Activated T-helper 2 cell treated with anti-CD3 and anti-CD28 coated beads, Interferon-gamma antibody, Interleukin-2, Interleukin-4, amounts not matched to agents 10 μg/mL and 5 μg/mL and 100 μg/mL, durations not matched to agents 14 hours and 24 hours and 36 hours (primary cell): ENCODE results near the gene CCSER2. TPM values are rescaled to one million over a fixed set of nuclear protein-coding genes. Genes with fewer than 3 reads are reported as not detected.

Experiments
- DNase-seq: peaks from one replicate; pipeline ENCODE4 v3.0.0; 2021; ENCODE audit warnings: low spot score
- H3K27ac Mint-ChIP-seq: one replicate; pipeline ENCODE4 v1.8.0; 2021; ENCODE audit warnings: mixed read lengths
- H3K27me3 Mint-ChIP-seq: one replicate; pipeline ENCODE4 v1.8.0; 2021; ENCODE audit warnings: low read depth, mixed read lengths
- H3K36me3 Mint-ChIP-seq: one replicate; pipeline ENCODE4 v1.8.0; 2021; ENCODE audit warnings: low read depth, mixed read lengths
- H3K4me1 Mint-ChIP-seq: one replicate; pipeline ENCODE4 v1.8.0; 2021; ENCODE audit warnings: low read depth, mixed read lengths
- H3K4me3 Mint-ChIP-seq: one replicate; pipeline ENCODE4 v1.8.0; 2021; ENCODE audit warnings: low read depth, mild to moderate bottlenecking, moderate library complexity, mixed read lengths
- H3K9me3 Mint-ChIP-seq: one replicate; pipeline ENCODE4 v1.8.0; 2021; ENCODE audit warnings: mixed read lengths
- intact Hi-C: fragments of 100-400 bp; cut with micrococcal nuclease; formaldehyde crosslinking; loops from one replicate; pipeline ENCODE4 v1.15.1; 2023
- total RNA-seq: library from RNA; stranded (reverse); gene quantifications from 2 replicates; pipeline ENCODE4 v1.2.3, GENCODE V29; 2022

The CCSER2 gene
- total RNA-seq, 1 donor from 2014 or later = 41.4 TPM

DNA sequence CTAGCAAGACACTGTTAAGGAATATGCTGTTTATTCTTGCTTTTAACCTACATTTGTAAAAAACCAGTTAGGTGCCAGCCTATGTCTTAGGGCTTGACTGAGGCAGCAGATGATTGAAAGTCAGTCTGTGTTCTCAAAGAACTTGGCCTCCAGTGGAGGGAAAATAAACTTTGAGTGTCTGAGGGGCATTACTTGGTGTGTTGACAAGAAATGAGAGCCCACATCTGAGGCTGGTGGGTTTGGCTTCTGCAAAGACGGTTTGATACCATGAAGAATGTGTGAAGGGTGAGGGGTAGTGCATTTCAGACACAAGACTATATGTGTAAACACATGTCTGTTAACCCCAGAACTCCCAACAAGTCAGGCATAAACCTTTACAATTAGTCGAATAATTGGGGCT, 28.5 kb downstream of the CCSER2 start:
- H3K27me3 Mint-ChIP-seq = no peaks in the 10 kb centered on the region
- peaks cover 47% of the 10 kb centered on the region for H3K4me1 Mint-ChIP-seq
- no peak overlapping the region for H3K27ac Mint-ChIP-seq
- no peak overlapping the region for H3K4me3 Mint-ChIP-seq
- no peak for DNase-seq
- peaks cover under 1% of the 10 kb centered on the region for H3K36me3 Mint-ChIP-seq
- no peaks in the 10 kb centered on the region for H3K9me3 Mint-ChIP-seq
- intact Hi-C loops = no loop called here

DNA sequence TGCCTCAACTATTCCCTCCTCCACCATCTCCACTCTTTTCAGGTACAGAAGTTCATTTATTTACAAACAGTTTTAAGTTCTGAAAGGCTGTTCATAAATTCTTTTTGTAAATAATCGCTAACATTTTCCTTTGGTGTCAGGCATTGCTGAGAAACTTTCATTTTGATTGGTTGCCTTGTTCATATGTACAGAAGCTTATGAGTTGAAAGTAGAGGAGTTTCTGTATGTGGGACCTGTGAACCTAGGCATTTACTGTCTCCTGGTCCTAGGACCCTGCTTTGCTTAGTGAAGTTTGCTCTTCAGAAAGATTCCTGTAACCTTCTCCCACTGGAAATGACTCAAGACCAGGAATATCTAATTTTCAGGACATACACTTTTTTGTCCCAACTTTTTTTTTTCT, 30.4 kb downstream of the CCSER2 start:
- Mint-ChIP-seq H3K27me3 (no peaks in the 10 kb centered on the region), H3K4me1 (peaks cover 49% of the 10 kb centered on the region), H3K4me3 (no peak overlapping the region), H3K36me3 (peaks cover 4% of the 10 kb centered on the region), H3K27ac (no peak overlapping the region), H3K9me3 (no peaks in the 10 kb centered on the region)
- intact Hi-C loops = no loop called here
- DNase-seq = no peak

DNA sequence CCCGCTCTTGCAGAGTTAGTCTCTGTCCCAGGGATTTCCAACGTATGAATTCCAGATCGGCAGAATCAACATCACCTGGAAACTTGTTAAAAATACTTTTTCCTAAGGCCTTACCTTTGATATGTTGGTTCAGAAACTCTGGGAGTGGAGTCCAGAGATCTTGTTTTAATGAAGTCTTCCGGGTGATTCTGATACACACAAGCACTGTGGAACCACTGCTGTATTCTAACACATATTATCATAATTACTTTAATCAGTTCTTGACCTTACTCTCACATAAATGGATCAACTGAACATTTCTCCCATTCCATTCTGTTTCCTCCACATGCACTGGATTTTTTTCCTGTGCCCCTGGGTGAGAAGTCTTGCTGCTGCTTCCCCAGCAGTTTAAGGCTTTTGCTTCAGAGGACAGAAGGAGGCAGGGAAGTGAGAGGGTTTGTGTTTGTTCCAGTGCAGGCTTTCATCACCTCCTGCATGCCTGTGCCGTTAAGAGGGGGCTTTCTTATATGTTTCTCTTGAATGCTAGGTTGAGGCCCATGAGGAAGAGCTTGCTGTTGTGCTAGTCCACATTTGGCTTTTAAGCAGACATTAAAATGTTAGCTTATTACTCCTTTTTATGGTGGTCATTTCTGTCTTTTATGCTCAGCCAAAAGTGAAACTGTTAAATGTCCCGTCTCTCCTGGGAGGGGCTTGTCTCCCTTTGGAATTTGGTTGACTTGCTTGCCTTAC, 32.4 kb downstream of the CCSER2 start:
- no peaks in the 10 kb centered on the region for H3K9me3 Mint-ChIP-seq
- no peaks in the 10 kb centered on the region for H3K27me3 Mint-ChIP-seq
- H3K27ac Mint-ChIP-seq = no peak overlapping the region
- H3K36me3 Mint-ChIP-seq = peaks cover 4% of the 10 kb centered on the region
- H3K4me3 Mint-ChIP-seq = no peak overlapping the region
- peaks cover 36% of the 10 kb centered on the region for H3K4me1 Mint-ChIP-seq
- DNase-seq = no peak
- intact Hi-C loops = no loop called here

DNA sequence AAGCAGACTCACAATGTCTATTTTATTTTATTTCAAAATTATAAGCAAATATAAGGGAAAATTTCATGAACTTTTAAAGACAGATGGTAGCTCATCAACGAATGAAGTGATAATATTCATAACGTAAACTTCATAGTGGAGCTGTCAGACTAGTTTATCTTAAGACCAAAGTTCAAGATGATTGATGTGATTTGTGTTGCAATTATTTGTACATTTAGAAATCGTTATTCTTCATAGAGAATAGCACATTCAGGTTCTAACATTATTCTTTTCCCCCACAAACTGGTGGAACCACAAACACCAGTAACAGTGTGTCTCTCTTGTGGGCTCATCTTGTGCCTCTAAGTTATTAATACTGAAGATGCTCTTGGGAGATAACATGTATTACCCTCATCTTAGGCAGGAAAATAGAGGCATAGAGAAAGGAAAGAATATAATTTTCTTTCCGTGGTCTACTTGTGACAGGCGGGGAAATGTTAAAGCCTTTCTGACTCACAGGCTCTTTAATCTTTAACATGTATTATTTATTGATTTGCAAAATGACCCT, 37.0 kb downstream of the CCSER2 start:
- no peak overlapping the region for H3K4me3 Mint-ChIP-seq
- no peak overlapping the region for H3K27ac Mint-ChIP-seq
- H3K36me3 Mint-ChIP-seq = peaks cover 10% of the 10 kb centered on the region
- intact Hi-C loops = no loop called here
- no peaks in the 10 kb centered on the region for H3K27me3 Mint-ChIP-seq
- no peak for DNase-seq
- H3K9me3 Mint-ChIP-seq = no peaks in the 10 kb centered on the region
- peaks cover 19% of the 10 kb centered on the region for H3K4me1 Mint-ChIP-seq

DNA sequence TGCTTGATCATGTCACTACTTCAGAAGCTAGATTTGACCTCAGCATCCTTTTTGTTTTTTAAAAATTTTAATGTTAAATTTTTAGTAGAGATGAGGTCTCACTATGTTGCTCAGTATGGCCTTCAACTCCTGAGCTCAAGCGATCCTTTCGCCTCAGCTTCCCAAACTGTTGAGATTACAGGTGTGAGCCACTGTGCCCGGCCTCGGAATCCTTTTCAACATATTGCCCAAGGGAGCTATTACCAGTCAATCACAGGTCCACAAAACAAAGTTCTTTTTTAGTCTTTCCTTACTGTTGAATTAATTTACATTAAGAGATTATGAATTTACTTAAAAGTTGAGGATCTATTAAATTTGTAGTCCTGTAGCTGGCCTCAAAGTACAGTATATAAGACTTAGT, 37.7 kb downstream of the CCSER2 start:
- Mint-ChIP-seq H3K9me3 (no peaks in the 10 kb centered on the region), H3K27ac (no peak overlapping the region), H3K27me3 (no peaks in the 10 kb centered on the region), H3K36me3 (peaks cover 12% of the 10 kb centered on the region), H3K4me1 (peaks cover 18% of the 10 kb centered on the region), H3K4me3 (no peak overlapping the region)
- no peak for DNase-seq
- intact Hi-C loops = no loop called here

DNA sequence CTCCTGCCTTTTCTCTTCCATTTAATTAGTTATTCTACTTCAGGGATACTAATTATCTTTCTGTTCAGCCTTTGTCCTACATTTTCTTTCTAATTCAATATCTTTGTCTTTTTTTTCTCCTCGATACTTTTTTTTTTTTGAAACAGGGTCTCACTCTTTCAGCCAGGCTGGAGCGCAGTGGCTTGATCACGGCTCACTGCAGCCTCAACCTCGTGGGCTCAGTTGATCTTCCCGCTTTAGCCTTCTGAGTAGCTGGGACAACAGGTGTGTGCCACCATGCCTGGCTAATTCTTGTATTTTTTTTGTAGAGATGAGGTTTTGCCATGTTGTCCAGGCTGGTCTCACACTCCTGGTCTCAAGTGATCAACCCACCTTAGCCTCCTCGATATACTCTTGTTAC, 38.9 kb downstream of the CCSER2 start:
- H3K36me3 Mint-ChIP-seq = peaks cover 20% of the 10 kb centered on the region
- DNase-seq = no peak
- no peaks in the 10 kb centered on the region for H3K9me3 Mint-ChIP-seq
- H3K27me3 Mint-ChIP-seq = no peaks in the 10 kb centered on the region
- H3K27ac Mint-ChIP-seq = no peak overlapping the region
- no peak overlapping the region for H3K4me3 Mint-ChIP-seq
- intact Hi-C loops = no loop called here
- H3K4me1 Mint-ChIP-seq = peaks cover 22% of the 10 kb centered on the region

DNA sequence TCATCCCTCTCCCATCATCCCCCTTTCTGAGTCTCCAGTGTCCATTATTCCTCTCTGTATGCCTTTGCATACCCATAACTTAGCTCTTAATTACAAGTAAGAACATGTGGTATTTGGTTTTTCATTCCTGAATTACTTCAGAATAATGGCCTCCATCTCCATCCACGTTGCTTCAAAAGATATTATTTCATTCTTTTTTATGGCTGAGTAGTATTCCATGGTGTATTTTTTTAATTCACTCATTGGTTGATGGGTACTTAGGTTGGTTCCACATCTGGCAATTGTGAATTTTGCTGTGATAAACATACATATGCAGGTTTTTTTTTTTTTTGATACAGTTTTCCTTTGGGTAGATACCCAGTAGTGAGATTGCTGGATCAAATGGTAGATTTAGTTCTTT, 40.4 kb downstream of the CCSER2 start:
- DNase-seq = no peak
- H3K36me3 Mint-ChIP-seq = peaks cover 27% of the 10 kb centered on the region
- no peak overlapping the region for H3K27ac Mint-ChIP-seq
- H3K27me3 Mint-ChIP-seq = no peaks in the 10 kb centered on the region
- peaks cover 20% of the 10 kb centered on the region for H3K4me1 Mint-ChIP-seq
- H3K9me3 Mint-ChIP-seq = no peaks in the 10 kb centered on the region
- H3K4me3 Mint-ChIP-seq = no peak overlapping the region
- intact Hi-C loops = no loop called here

DNA sequence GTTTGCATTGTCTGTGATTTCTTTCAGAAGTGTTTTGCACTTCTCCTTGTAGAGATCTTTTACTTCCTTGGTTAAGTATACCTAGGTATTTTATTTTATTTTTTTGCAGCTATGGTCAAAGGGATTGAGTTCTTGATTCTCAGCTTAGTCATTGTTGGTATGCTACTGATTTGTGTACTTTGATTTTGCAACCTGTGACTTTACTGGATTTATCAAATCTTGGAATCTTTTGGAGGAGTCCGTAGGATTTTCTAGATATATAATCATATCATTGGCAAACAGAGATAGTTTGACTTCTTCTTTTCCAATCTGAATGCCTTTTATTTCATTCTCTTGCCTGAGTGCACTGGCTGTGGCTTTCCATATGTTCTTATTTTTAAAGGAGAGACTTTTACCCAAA, 41.9 kb downstream of the CCSER2 start:
- Mint-ChIP-seq H3K36me3 (peaks cover 33% of the 10 kb centered on the region), H3K4me3 (no peak overlapping the region), H3K27me3 (no peaks in the 10 kb centered on the region), H3K27ac (no peak overlapping the region), H3K4me1 (peaks cover 22% of the 10 kb centered on the region), H3K9me3 (no peaks in the 10 kb centered on the region)
- DNase-seq = no peak
- intact Hi-C loops = no loop called here

DNA sequence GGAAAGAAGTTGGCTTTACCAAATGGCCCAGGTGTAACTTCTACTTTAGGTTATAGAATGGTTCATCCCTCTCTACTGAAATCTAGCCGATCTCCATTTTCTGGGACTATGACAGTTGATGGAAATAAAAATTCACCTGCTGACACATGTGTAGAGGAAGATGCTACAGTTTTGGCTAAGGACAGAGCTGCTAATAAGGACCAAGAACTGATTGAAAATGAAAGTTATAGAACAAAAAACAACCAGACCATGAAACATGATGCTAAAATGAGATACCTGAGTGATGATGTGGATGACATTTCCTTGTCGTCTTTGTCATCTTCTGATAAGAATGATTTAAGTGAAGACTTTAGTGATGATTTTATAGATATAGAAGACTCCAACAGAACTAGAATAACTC, 43.6 kb downstream of the CCSER2 start:
- Mint-ChIP-seq H3K4me1 (peaks cover 26% of the 10 kb centered on the region), H3K9me3 (no peaks in the 10 kb centered on the region), H3K4me3 (no peak overlapping the region), H3K27ac (peak overlapping the region; percentile 34), H3K27me3 (no peaks in the 10 kb centered on the region), H3K36me3 (peaks cover 40% of the 10 kb centered on the region)
- DNase-seq = no peak
- intact Hi-C loops = no loop called here

DNA sequence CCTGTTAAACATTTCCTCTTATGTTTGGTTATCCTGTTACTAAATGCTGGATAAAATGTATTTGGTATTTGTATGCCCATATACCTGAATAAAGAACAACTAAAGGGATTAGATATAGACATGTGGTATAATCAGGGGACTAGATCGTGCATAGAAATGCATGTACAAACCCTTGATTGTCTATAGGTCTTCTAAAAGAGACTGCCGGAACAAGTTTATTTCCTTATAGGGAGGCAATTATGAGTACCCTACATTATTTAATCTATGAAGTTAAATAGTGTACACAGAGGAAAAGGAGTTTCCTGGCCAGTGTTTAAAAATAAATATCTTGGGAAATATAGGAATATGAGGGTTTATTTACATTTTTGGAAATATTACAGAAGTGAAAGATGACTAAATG, 44.6 kb downstream of the CCSER2 start:
- intact Hi-C loops = no loop called here
- no peaks in the 10 kb centered on the region for H3K27me3 Mint-ChIP-seq
- peaks cover 40% of the 10 kb centered on the region for H3K36me3 Mint-ChIP-seq
- no peak overlapping the region for H3K27ac Mint-ChIP-seq
- H3K4me3 Mint-ChIP-seq = no peak overlapping the region
- H3K9me3 Mint-ChIP-seq = no peaks in the 10 kb centered on the region
- no peak for DNase-seq
- H3K4me1 Mint-ChIP-seq = peaks cover 26% of the 10 kb centered on the region

DNA sequence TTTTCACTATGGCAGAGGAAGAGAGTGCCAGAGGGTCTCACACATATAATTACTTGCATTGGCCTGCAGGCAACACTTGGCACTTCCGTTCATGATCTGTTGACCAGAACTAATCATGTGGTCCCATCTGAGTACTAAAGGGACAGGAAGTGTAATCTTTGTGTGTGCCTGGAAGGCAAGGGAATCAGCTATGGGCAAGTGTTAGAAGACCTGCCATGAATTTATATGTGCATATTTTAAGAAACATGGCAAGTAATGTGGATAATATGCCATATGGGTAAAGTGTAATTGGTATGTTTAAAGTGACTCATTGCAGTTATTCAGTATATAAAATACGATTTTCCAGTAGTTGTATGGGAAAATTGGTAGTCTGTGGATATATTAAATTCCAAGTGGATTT, 46.1 kb downstream of the CCSER2 start:
- no peaks in the 10 kb centered on the region for H3K27me3 Mint-ChIP-seq
- intact Hi-C loops = loop anchor here (1.0 kb wide), 1 partner anchor 110 kb away; no protein-coding TSS in a partner anchor
- H3K4me1 Mint-ChIP-seq = peaks cover 25% of the 10 kb centered on the region
- H3K27ac Mint-ChIP-seq = no peak overlapping the region
- no peak overlapping the region for H3K4me3 Mint-ChIP-seq
- peaks cover 39% of the 10 kb centered on the region for H3K36me3 Mint-ChIP-seq
- H3K9me3 Mint-ChIP-seq = no peaks in the 10 kb centered on the region
- DNase-seq = no peak

DNA sequence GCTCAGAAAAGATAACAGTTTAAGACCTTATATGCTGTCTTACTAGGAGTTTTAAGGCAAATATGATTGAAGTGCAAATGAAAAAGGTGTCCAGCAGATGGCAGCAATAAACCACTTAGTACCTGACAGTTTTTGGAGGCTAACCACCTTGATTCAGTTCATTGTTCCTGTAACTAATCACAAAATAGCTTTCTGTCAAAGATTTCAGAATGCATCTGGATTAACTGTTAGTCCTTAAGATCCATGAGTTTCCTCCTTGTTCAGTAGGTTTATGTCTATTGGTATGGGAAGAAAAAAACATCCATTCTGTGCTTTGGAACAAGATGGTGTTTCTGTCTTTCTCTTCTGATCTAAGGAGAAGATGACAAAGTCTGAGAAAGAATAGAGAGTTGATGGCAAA, 46.6 kb downstream of the CCSER2 start:
- H3K4me3 Mint-ChIP-seq = no peak overlapping the region
- peaks cover 24% of the 10 kb centered on the region for H3K4me1 Mint-ChIP-seq
- no peak overlapping the region for H3K27ac Mint-ChIP-seq

DNA sequence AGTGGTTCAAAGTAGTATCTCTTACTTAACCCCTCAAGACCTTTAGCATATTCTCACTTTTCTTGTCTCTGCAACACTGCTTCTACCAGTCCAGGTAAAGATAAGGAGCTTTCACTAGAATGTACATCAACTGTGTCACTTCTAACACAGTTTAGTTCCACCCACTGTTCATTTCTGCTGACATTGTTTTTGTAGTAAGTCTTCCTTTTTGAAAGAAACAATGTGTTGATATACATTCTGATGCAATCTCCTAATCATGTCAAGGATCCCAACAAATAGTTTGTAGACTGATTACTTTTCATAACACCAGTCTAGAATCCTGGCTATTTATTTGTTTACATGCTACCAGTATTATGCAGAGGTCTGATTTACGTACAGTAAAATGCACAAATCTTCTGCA, 47.5 kb downstream of the CCSER2 start:
- peaks cover 47% of the 10 kb centered on the region for H3K36me3 Mint-ChIP-seq
- peaks cover 24% of the 10 kb centered on the region for H3K4me1 Mint-ChIP-seq
- no peak overlapping the region for H3K4me3 Mint-ChIP-seq
- no peaks in the 10 kb centered on the region for H3K27me3 Mint-ChIP-seq
- H3K27ac Mint-ChIP-seq = no peak overlapping the region
- no peak for DNase-seq
- intact Hi-C loops = loop anchor here (1.0 kb wide), 1 partner anchor 161 kb away; no protein-coding TSS in a partner anchor
- no peaks in the 10 kb centered on the region for H3K9me3 Mint-ChIP-seq

More for the DNA sequence above, 46.6 kb downstream of the CCSER2 start:
- Mint-ChIP-seq H3K9me3 (no peaks in the 10 kb centered on the region), H3K27me3 (no peaks in the 10 kb centered on the region), H3K36me3 (peaks cover 41% of the 10 kb centered on the region)
- DNase-seq = no peak
- intact Hi-C loops = loop anchor here (1.0 kb wide), 1 partner anchor 162 kb away; no protein-coding TSS in a partner anchor
